LNCAP (cell line): ENCODE data around the gene RNF180.

Experiments
- CTCF ChIP-seq: fragments of 450-650 bp; IDR thresholded peaks from 2 replicates; pipeline ENCODE4 v1.5.1; 2017; ENCODE audit warnings: mild to moderate bottlenecking

RNF180 gene

GRCh38 chr5:64165500-64166200 lies at the start of gene RNF180:
Gene RNF180 (plus strand): TSS chr5:64165843. CDS start chr5:64200808, 34,965 bp downstream.
- TF ChIP-seq CTCF: no peak

GRCh38 chr5:64125521-64125920 lies 40.1 kb upstream of the RNF180 start:
- TF ChIP-seq CTCF: no peak

- no peak for TF ChIP-seq CTCF
Measured at GRCh38 chr5:64126202-64126741, 39.4 kb upstream of the RNF180 start.

GRCh38 chr5:64140018-64140417 lies 25.6 kb upstream of the RNF180 start:
- no peak for TF ChIP-seq CTCF

GRCh38 chr5:64144425-64145215 lies 21.0 kb upstream of the RNF180 start:
- no peak for TF ChIP-seq CTCF

- TF ChIP-seq CTCF: no peak
Measured at GRCh38 chr5:64145216-64145895, 20.3 kb upstream of the RNF180 start.

- no peak for TF ChIP-seq CTCF
Measured at GRCh38 chr5:64147379-64147778, 18.3 kb upstream of the RNF180 start.
